DMS153 treated with DMSO at 0.1 percent for 48 hours (cell line): ENCODE data around the gene PPP2R2D.
A peak's percentile ranks its signal among the peaks of the same experiment; 100 is the strongest.
"Not testable (repeated sequence)": the region's sequence is repeated elsewhere in the genome, so short reads cannot be mapped to it uniquely, and the experiment has no call there.

ENCODE experiments used
- DNase-seq: peaks from one replicate; lab custom pipeline; 2025; ENCODE audit not compliant: unreplicated experiment; lab: John Stamatoyannopoulos, UW

The PPP2R2D gene

GRCh38 chr10:131866673-131867072 lies 34.1 kb upstream of the PPP2R2D start:
- DNase-seq, result no peak

- no peak for DNase-seq
These were observed 32.4 kb upstream of the PPP2R2D start for GRCh38 chr10:131868436-131868835.

- DNase-seq, result no peak
These were observed 31.5 kb upstream of the PPP2R2D start for GRCh38 chr10:131869344-131869743.

- no peak for DNase-seq
These were observed 30.4 kb upstream of the PPP2R2D start for GRCh38 chr10:131870411-131870810.

GRCh38 chr10:131870831-131871672 lies 29.8 kb upstream of the PPP2R2D start:
- no peak for DNase-seq

- DNase-seq, result no peak
These were observed 29.2 kb upstream of the PPP2R2D start for GRCh38 chr10:131871673-131872005.

GRCh38 chr10:131872011-131872826 lies 28.6 kb upstream of the PPP2R2D start:
- no peak for DNase-seq

- DNase-seq, result no peak
These were observed 27.9 kb upstream of the PPP2R2D start for GRCh38 chr10:131872827-131873375.

- peak; percentile 94 for DNase-seq
These were observed 25.8 kb upstream of the PPP2R2D start for GRCh38 chr10:131874991-131875451.

- no peak for DNase-seq
These were observed 25.3 kb upstream of the PPP2R2D start for GRCh38 chr10:131875501-131875900.

GRCh38 chr10:131876017-131876416 lies 24.8 kb upstream of the PPP2R2D start:
- DNase-seq, result no peak

- no peak for DNase-seq
These were observed 24.3 kb upstream of the PPP2R2D start for GRCh38 chr10:131876508-131876907.

GRCh38 chr10:131880016-131880590 lies 20.7 kb upstream of the PPP2R2D start:
- no peak for DNase-seq

- DNase-seq, result no peak
These were observed 19.5 kb upstream of the PPP2R2D start for GRCh38 chr10:131881104-131881880.

- DNase-seq, result no peak
These were observed 18.7 kb upstream of the PPP2R2D start for GRCh38 chr10:131882151-131882550.

- no peak for DNase-seq
These were observed 18.0 kb upstream of the PPP2R2D start for GRCh38 chr10:131882590-131883451.

GRCh38 chr10:131883621-131884393 lies 17.0 kb upstream of the PPP2R2D start:
- not testable (repeated sequence) for DNase-seq

GRCh38 chr10:131885391-131886165 lies 15.2 kb upstream of the PPP2R2D start:
- no peak for DNase-seq
